ENCODE results near the gene MTMR3.
"Not testable (repeated sequence)": the region's sequence is repeated elsewhere in the genome, so short reads cannot be mapped to it uniquely, and the experiment has no call there.

Gene MTMR3

DNA sequence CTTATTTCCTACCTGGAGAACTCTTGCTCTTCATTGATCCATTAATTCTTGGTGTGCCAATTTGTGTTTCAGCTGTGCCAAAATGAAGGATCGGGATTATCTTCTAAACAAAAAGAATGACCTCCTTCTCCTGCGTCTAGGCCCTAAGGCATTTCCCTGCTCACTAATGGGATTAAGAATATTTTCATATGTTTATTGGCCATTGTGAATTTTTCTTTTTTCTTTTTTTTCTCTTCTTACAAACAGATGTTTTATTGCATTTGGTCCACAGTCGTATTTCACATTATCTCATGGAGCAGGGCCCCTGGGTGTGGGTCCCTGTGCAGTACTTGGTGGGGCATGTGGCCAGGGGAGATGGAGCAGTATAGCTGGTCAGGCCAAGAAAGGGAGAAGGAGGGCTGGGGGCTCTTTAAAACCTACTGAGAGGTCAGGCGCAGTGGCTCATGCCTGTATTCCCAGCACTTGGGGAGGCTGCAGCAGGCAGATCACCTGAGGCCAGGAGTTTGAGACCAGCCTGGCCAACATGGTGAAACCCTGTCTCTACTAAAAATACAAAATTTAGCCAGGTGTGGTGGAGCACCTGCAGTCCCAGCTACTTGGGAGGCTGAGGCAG is 162.0 kb downstream of the MTMR3 start:
- in situ Hi-C loops (cut with HindIII; ENCODE audit: low sequenced_read_pairs): no loop called here

DNA sequence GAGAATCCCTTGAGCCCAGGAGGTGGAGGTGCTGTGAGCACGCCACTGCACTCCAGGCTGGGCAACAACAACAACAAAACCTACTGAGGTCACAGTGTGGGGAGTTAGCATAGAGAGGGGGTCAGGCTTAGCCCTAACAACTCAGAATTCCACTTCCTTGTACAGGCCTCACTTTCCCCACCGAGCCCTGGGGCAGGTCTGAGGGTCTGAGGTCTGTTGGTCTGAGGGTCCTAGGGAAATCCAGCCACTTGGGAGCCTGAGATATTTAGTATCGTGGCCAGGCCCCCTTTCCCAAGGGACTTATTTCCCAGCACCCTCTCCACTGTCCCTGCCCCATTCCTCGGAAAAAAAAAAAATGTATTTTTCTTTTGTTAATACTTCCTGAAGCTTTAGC is 162.5 kb downstream of the MTMR3 start:
- in situ Hi-C loops (cut with HindIII; ENCODE audit: low sequenced_read_pairs): no loop called here

DNA sequence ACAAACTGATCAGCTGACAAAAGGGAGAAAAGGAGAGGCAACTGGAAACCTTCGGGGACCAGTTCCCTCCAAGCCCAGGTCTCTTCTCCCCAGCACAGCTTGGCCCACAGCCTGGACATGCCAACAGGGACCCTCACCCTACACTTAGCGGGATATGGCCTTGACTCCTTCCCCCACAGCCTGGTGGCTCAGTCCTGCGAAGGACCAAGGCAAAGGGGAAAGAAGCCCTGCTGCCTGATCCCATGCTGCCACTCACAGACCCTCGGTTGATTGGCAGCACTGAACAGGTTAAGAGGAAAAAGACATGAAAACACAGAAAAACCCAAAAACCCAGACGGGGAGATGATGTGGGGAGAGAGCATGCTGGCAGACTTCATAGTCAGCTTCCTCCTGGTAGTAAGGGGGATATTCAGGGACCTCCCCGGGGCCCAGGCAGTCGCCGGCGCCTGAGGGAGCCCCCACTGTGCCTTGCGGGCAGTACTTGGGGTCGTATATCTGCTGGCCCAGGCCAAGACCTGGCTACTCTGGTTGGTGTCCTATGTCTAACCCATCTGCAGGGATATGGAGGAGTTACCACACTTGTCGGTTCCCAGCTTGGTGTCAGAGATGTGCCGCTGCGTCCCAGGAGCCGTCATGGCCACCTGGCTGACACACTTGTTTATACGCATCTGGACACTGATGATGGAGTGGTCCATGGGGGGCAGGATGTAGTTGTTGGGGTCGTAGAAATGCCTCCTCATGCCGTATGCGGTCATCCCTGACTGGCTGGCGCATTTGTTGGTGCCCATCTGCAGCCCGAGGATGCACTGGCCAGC is 163.1 kb downstream of the MTMR3 start:
- in situ Hi-C loops (cut with HindIII; ENCODE audit: low sequenced_read_pairs): no loop called here

DNA sequence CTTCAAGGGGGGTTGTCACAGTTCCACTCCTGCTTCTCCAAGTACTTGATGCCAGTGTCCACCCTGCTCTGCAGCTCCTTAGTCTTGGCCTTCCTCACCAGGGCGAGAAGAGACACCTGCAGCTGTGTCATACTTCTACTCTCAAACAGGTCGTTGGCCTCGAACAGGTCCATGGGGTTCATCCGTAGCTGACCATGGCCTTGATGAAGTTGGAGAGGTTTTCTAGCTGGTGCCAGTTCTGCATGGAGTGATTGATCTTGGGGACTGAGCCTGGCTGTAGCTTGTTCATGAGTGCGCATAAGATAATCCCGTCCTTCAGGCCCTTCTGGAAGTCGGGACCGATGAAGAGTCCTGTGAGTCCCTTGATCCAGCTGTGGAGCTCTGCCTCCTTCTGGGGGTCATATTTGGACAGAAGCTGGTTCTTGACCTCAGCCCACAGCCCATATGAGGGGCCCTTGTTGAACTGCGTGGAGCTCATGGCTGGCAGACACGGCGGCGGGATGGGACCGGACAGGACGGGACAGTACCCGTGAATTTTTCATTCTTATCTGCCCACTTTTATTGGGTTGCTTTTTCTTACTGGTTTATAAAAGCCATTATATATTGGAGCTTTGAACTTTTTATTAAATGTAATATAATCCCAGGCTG is 163.9 kb downstream of the MTMR3 start:
- in situ Hi-C loops (cut with HindIII; ENCODE audit: low sequenced_read_pairs): no loop called here

GRCh38 chr22:30047364-30047738 is 164.4 kb downstream of the MTMR3 start:
- in situ Hi-C loops (cut with HindIII; ENCODE audit: low sequenced_read_pairs): no loop called here

- in situ Hi-C loops (cut with HindIII; ENCODE audit: low sequenced_read_pairs): no loop called here
These were observed 165.7 kb downstream of the MTMR3 start for GRCh38 chr22:30048681-30049080.

GRCh38 chr22:30054067-30054763 is 171.2 kb downstream of the MTMR3 start:
- in situ Hi-C loops (cut with HindIII; ENCODE audit: low sequenced_read_pairs): no loop called here

GRCh38 chr22:30054764-30055069 is 171.7 kb downstream of the MTMR3 start:
- in situ Hi-C loops (cut with HindIII; ENCODE audit: low sequenced_read_pairs): no loop called here

DNA sequence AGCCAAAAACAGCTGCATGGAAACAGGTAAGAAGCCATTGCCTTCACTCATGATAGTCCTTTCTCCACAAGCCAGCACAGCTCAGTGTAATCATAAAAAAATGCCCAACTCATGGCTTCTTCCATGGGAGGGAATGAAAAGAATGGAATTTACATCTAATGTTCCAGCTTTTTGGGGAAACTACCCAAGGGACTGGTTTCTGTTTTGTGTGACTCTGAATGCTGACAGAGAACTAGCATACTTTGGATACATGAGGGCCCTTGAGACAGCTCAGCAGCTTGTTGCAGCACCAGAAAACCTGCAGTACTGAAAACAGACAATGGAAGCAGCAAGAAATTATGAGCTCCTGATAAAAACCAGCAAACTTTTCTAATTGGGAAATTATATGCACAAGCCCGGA is 173.0 kb downstream of the MTMR3 start:
- in situ Hi-C loops (cut with HindIII; ENCODE audit: low sequenced_read_pairs): no loop called here

DNA sequence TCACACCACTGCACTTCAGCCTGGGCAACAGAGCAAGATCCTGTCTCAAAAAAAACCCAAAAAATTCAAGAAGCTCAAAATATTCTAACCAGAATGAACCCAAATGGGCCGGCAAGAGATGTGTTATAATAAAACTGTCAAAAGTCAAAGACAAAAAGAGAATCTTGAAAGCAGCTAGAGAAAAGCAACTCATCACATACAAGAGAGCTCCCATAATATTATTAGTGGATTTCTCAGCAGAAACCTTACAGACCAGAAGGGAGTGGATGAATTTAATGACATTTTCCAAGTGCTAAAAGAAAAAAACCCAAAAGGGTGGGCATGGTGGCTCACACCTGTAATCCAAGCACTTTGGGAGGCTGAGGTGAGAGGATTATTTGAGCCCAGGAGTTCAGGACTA is 174.4 kb downstream of the MTMR3 start:
- in situ Hi-C loops (cut with HindIII; ENCODE audit: low sequenced_read_pairs): no loop called here

DNA sequence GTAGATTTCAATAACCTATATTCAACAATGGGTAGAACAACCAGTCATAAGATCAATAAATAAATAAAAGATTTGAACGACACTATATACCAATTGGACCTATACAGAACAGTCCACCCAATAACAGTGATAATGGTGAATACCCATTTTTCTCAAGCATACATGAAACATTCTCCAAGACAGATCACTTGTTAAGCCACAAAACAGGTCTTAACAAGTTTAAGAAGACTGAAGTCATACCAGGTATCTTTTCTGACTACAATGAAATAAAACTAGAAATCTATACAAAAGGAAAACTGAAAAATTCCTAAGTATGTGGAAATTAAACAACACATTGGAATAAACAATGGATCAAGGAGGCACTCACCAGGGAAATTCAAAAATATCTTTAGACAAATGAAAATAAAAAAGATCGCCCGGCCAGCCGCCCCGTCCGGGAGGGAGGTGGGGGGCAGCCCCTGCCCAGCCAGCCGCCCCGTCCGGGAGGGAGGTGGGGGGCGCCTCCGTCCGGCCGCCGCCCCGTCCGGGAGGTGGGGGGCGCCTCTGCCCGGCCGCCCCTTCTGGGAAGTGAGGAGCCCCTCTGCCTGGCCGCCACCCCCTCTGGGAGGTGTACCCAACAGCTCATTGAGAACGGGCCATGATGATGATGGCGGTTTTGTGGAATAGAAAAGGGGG is 176.5 kb downstream of the MTMR3 start:
- in situ Hi-C loops (cut with HindIII; ENCODE audit: low sequenced_read_pairs): not testable (repeated sequence)

- in situ Hi-C loops (cut with HindIII; ENCODE audit: low sequenced_read_pairs): not testable (repeated sequence)
These were observed 178.1 kb downstream of the MTMR3 start for GRCh38 chr22:30061094-30061493.

DNA sequence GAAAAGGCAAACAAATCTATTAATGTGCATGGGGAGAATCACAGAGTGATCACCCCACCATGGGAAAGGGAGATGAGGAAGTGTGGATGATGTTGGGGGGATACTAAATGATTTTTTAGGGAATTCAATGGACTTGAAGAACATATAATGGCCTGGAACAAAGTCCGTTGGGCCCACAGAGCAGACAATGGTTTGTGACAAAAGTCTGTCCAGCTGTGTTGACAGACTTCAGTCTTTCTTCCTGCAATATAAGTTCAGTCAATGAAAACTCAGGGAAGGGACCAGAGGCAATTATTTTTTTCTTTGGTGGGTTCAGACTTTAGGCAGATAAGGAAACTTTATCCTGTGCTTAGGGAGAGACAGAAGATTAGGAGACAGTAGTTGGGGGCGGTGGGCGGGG is 179.3 kb downstream of the MTMR3 start:
- in situ Hi-C loops (cut with HindIII; ENCODE audit: low sequenced_read_pairs): no loop called here

GRCh38 chr22:30062950-30063349 is 180.0 kb downstream of the MTMR3 start:
- in situ Hi-C loops (cut with HindIII; ENCODE audit: low sequenced_read_pairs): no loop called here

DNA sequence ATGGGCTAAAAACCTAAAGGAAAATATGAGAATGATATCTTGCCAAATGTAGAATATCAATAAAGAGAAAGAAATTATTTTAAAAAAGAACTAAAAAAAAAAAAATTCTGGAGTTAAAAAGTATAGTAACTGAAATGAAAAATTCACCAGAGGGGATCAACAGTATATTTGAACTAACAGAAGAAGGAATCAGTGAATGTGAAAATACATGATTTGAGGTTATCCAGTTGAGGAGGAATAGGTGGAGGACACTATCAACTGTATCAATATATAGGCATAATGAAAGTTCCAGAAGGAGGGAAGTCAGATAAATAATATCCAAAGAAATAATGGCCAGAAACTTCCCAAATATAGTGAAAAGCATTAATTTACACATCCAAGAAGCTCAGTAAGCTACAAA is 181.2 kb downstream of the MTMR3 start:
- in situ Hi-C loops (cut with HindIII; ENCODE audit: low sequenced_read_pairs): no loop called here

GRCh38 chr22:30073743-30074142 is 190.8 kb downstream of the MTMR3 start:
- in situ Hi-C loops (cut with HindIII; ENCODE audit: low sequenced_read_pairs): no loop called here

GRCh38 chr22:30074147-30074546 is 191.2 kb downstream of the MTMR3 start:
- in situ Hi-C loops (cut with HindIII; ENCODE audit: low sequenced_read_pairs): no loop called here

GRCh38 chr22:30074994-30075393 is 192.0 kb downstream of the MTMR3 start:
- in situ Hi-C loops (cut with HindIII; ENCODE audit: low sequenced_read_pairs): no loop called here

DNA sequence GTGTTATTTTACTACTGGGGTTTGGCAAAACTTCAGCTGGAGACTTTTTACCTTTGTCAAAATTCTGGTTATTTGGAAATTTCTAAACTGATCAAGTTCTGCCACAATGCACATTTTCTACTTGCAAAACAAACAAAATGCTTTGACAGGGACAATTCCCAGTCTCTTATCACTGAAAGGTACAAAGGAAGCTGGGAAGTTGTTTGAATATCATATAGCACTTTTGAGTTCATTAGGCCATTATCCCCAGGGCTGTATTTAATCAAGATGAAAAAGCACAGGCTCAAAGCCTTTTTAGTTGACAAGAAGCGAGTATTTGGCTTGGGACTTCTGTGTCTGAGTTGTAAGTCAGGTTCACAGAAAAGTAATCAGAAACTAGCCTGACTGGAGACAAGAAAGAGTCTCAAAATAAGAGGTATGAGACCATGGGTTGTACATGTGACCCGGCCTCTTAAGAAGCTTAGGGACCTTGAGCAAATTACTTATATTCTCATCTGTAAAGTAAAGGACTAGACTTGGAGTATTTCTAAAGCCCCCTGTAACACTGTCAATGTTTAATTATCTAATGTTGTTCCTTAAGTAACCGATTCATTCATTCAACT is 194.4 kb downstream of the MTMR3 start:
- in situ Hi-C loops (cut with HindIII; ENCODE audit: low sequenced_read_pairs): no loop called here

DNA sequence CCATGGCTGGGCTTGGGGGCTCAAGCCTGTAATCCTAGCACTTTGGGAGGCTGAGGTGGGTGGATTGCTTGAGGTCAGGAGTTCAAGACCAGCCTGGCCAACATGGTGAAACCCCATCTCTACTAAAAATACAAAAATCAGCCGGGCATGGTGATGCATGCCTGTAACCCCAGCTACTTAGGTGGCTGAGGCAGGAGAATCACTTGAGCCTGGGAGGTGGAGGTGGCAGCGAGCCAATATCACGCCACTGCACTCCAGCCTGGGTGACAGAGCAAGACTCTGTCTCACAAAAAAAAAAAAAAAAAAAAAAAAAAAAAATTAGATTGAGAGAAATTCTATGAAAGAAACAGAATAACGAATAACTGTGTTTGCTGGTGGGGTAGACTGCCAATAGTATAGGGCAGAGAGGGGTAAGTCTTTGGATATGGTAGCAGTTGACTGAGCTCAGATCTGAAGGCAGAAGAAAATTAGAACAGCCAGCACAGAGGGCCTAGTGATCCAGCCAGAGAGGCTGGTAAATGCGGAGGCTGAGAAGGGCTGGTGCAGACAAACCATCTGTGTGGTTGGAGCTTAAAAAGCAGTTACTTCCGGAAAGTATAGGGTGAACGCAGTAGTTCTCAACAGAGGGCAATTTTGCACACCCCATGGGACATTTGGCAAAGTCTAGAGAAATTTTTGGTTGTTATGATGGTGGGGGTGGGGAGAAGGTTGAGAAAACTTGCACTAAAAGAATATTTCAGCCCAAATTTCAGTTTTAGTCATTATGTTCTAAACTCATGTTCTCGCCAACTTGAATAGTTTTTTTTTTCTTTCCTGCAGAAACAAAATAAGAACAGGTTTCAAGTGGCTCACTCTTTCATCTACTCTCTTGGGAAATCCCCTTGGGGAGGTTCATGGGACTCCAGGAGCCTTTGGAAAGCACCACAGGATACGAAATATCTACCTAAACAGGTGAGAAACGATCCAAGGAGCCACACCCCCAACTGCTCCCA is 195.6 kb downstream of the MTMR3 start:
- in situ Hi-C loops (cut with HindIII; ENCODE audit: low sequenced_read_pairs): no loop called here
